GM19397 (cell line): ENCODE data around the gene SDR9C7.
"Not testable (repeated sequence)": the region's sequence is repeated elsewhere in the genome, so short reads cannot be mapped to it uniquely, and the experiment has no call there.

ENCODE experiments used
- ATAC-seq: cut with Tn5 transposase; IDR thresholded peaks from one replicate; pipeline ENCODE4 v1.9.1; 2021; ENCODE audit warnings: mild to moderate bottlenecking, moderate library complexity; ENCODE audit not compliant: unreplicated experiment

SDR9C7 gene

GRCh38 chr12:56879240-56880124, 54.7 kb downstream of the SDR9C7 start:
- ATAC-seq = not testable (repeated sequence)

- ATAC-seq = no peak
Observed at GRCh38 chr12:56878010-56878339, 56.2 kb downstream of the SDR9C7 start.

DNA sequence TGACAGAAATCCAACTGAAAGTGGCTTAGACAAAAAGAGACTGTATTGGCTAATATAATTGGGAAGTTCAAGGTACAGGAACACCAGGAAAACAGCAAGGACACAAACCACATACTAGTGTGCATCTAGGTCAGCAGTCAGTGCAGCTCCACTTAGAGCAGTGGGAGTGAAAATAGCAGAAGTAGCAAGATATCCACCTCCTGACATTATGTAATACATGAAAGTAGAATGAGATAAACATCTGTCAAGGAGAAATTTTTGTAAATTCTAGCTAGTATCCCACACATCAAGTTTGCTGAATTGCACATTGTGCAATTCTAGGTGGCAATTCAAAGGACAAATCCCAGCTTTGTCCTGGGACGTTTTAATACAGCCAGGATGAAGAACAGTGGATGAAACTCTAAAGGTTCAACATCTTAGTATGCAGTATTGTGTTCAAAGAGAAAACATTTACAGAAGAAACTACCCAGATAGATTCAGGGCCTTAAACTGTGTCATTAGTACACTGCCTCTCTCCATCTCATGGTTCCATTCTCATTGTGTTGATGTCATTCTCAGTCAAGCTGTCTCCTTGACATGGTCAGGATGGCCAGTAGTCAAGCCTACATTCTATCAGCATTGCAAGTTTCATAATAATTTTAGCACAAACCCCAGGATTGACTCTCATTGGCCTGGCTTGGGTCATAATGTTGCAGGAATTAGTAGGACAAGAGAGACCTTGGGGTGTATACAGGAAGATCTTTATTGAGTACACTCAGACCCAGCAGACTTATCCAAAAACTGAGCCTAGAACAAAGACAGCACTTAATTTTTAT, 56.8 kb downstream of the SDR9C7 start:
- no peak for ATAC-seq

DNA sequence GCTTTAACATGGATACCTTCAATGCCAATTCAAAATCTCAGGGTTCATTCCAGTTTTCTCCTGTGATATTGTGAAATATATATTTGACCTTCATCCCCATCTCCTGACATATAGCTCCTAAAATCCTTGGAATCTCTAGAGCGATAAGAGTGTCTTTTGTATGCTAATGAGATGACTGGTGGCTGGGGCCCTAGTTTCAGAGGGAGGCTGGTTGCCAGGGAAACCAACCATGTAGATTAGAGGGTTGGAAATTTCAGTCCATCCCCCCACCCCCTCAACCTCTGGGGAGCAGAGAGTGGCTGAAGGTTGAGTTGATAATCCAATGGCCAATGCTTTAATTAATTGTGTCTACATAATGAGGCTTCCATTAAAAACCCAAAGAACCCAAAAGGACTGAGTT, 59.4 kb downstream of the SDR9C7 start:
- ATAC-seq = no peak

DNA sequence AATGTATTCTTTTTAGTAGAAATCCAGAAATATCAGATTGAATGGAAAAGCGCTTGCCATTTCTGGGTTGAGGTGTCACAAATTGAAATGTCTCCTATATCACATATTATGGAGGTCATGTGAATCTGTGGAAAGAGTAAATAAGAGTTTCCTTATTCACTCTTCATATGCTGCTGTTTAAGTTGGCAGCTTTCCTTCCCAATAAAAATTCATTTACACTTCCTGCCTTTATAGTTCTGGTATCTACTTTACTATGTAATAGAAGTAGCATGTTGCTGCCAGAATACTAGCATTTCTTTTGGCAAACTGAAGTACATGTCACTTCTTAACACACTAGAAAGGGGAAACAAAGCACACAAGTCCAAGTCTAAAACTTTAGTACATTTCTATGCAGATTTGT, 60.8 kb downstream of the SDR9C7 start:
- ATAC-seq = no peak
